ENCODE measurements around the gene MREG.
A peak's percentile ranks its signal among the peaks of the same experiment; 100 is the strongest.
"Not testable (repeated sequence)": the region's sequence is repeated elsewhere in the genome, so short reads cannot be mapped to it uniquely, and the experiment has no call there.

Gene MREG

DNA sequence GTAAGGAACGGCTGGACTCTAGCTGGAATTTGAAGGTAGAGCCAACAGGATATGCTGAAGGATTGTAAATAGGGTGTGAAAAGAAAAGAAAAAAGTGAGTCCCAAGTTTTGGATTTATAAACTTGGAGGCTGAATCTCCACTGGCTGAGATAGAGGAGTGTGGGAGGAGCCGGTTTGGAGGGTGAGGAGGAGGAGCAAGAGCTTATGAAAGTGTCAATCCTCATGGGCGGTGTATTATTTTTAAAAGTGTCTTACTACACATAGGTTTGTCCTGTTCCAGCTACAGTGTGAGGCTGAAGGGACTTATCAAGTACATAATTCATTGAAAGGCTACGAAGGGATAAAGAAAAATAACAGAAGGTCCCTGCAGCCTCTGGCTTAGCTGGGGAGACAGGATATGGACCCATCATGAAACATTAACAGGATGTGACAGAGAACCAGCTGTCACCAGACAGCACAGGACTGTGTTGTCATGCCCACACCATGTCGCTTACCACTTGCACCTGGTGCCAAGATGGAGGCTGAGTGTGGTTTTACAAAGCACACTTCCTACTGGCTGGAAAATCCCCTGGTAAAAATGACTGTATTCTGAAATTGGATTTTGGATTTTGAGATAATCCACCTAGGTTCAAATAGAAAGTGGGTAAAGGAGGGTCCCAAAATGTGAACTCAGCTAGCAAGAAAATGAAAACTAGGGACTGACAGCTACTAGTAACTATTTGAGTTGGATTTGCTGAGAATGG lies 2.5 kb upstream of the MREG start:
- TF ChIP-seq, protein P1, sequence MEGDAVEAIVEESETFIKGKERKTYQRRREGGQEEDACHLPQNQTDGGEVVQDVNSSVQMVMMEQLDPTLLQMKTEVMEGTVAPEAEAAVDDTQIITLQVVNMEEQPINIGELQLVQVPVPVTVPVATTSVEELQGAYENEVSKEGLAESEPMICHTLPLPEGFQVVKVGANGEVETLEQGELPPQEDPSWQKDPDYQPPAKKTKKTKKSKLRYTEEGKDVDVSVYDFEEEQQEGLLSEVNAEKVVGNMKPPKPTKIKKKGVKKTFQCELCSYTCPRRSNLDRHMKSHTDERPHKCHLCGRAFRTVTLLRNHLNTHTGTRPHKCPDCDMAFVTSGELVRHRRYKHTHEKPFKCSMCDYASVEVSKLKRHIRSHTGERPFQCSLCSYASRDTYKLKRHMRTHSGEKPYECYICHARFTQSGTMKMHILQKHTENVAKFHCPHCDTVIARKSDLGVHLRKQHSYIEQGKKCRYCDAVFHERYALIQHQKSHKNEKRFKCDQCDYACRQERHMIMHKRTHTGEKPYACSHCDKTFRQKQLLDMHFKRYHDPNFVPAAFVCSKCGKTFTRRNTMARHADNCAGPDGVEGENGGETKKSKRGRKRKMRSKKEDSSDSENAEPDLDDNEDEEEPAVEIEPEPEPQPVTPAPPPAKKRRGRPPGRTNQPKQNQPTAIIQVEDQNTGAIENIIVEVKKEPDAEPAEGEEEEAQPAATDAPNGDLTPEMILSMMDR (IDR thresholded peaks at IDR 0.05; ENCODE audit: borderline replicate concordance, control extremely low read depth, extremely low read depth, insufficient read depth, missing control alignments), result no peak
- DNase-seq (ENCODE audit: low spot score), result peak; percentile 65
- in situ Hi-C loops (cut with MboI; ENCODE audit: low sequenced_read_pairs, unreplicated experiment), result loop anchor here (5.0 kb wide), 1 partner anchor 64 kb away; no protein-coding TSS in a partner anchor

DNA sequence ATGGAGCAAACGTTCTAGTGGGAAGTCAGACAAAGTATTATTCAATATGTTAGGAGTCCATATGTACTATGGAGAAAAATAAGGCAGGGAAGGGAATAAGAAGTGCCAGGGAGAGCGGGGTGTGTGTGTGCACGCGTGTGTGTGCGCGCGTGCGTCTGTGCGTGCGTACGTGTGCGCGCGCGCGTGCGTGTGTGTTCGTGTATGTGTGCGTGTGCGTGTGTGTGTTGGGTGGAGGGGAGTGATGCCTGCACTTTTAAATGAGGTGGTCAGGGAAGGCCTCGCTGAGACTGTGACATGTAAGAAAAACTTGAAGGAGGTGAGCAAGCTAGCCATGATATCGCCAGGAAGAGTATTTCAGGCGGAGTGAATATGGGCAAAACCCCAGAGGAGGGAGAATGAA lies 1.6 kb upstream of the MREG start:
- TF ChIP-seq, protein P1 (IDR thresholded peaks at IDR 0.05; ENCODE audit: borderline replicate concordance, control extremely low read depth, extremely low read depth, insufficient read depth, missing control alignments), result no peak
- no peak for DNase-seq (ENCODE audit: low spot score)
- in situ Hi-C loops (cut with MboI; ENCODE audit: low sequenced_read_pairs, unreplicated experiment), result loop anchor here (5.0 kb wide), 1 partner anchor 63 kb away; no protein-coding TSS in a partner anchor

DNA sequence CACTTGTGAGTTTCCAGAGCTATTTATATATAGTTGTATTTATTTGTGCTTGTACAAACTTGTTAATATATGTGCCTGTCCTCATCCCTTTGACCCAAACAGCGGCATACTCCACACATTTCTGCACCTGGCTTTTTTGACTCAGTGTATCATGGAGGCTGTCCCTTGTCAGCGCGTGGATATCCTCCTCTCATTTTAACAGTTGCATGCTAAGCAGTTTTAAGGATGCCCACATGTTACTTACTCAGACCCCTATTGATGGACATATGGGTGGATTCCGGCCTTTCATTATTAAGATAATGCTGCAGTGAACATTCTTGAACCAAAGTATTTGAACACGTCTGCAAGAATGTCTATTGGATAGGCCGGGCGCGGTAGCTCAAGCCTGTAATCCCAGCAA lies 655 bp upstream of the MREG start:
- TF ChIP-seq, protein P1 (IDR thresholded peaks at IDR 0.05; ENCODE audit: borderline replicate concordance, control extremely low read depth, extremely low read depth, insufficient read depth, missing control alignments), result no peak
- in situ Hi-C loops (cut with MboI; ENCODE audit: low sequenced_read_pairs, unreplicated experiment), result no loop called here
- DNase-seq (ENCODE audit: low spot score), result no peak

DNA sequence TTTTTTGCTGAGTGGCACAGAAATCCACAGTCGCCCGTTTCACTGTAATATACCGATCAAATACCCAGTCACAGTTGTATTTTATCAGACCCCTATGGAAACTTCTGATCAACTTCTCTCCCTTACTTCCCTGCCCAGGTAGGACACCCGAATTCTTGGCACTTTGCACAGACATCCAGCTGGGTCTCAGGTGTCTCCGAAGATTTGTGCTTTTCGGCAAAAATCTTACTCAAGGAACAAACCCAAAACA lies 596 bp downstream of the MREG start:
- TF ChIP-seq, protein P1 (IDR thresholded peaks at IDR 0.05; ENCODE audit: borderline replicate concordance, control extremely low read depth, extremely low read depth, insufficient read depth, missing control alignments), result no peak
- in situ Hi-C loops (cut with MboI; ENCODE audit: low sequenced_read_pairs, unreplicated experiment), result no loop called here
- DNase-seq (ENCODE audit: low spot score), result no peak

DNA sequence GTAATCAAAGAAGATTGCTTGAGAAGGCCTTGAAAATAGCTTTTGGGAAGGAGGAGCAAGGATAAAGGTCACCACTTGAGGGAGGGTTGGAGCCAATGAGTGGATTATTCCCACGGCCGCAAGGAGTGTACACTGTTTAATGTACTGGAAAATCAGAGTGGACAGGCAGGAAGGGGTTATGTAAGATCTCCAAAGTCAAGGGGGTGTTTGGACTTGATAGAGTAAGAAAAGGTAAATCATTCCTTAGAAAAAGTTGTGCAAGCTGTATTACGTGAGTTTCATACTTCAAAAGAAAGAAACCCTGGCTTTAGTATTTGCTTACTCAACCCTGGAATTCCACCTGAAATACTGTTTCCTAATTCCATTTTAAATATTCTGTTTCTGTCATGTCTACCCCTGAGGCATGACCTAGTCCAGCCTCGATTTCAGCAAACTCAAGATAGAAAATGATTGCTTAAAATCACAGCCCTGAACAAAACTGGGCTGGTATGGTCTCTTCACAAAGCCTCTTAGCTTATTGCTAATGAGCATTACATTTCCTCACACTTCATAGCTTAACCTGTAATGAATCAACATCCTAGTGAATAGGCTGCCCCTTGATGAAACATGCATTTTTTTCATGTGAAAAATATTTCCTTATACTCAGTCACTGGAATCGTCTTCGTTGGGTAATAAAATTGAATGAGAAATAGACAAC lies 1.1 kb downstream of the MREG start:
- in situ Hi-C loops (cut with MboI; ENCODE audit: low sequenced_read_pairs, unreplicated experiment), result no loop called here
- TF ChIP-seq, protein P1 (IDR thresholded peaks at IDR 0.05; ENCODE audit: borderline replicate concordance, control extremely low read depth, extremely low read depth, insufficient read depth, missing control alignments), result no peak
- DNase-seq (ENCODE audit: low spot score), result no peak

DNA sequence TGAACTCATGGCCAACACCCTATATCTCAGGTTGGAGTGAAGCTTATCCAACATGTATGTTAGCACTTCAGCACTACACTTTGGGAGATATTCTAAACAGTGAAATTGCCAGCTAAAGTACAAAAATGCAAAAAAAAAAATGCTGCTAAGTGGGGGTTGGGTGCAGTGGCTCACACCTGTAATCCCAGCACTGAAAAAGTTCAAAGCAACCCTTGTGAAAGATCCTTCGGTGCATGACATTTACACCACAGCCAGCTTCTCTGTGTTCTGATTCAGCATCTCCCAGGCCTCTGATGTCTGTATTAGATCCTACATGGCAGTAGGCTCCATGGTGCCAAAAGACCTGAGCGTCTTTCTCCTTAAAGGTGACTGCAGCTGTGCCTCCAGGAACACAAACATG lies 4.1 kb downstream of the MREG start:
- in situ Hi-C loops (cut with MboI; ENCODE audit: low sequenced_read_pairs, unreplicated experiment); DNase-seq (ENCODE audit: low spot score): not testable (repeated sequence)

DNA sequence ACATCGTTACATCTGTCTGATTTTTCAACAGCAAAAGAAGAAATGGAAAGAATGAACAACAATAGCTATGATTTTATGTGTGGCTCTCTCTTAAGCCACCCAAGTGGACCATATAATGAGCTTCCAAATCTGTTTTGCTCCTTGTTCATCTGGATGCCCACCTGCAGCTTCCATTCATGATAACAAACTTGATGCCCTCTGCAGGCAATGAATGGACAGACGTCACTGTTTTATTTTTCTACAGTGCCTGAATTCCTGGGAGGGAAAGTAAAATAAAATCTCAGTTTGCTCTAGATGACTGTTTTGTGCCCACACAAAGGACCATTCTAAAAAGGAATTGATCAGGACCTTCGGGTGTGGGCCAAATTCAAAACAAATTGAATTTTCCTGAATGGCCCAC lies 5.0 kb downstream of the MREG start:
- no peak for DNase-seq (ENCODE audit: low spot score)
- TF ChIP-seq, protein P1 (IDR thresholded peaks at IDR 0.05; ENCODE audit: borderline replicate concordance, control extremely low read depth, extremely low read depth, insufficient read depth, missing control alignments), result no peak
- in situ Hi-C loops (cut with MboI; ENCODE audit: low sequenced_read_pairs, unreplicated experiment), result no loop called here

All from GM13976 (cell line).